ENCODE data around the gene POLR1E. TPM values are rescaled to one million over a fixed set of nuclear protein-coding genes. Genes with fewer than 3 reads are reported as not detected.

POLR1E gene
- polyA plus RNA-seq, 1 donor (not counting 4 experiments of a cell fraction or from before 2014, with no cell fraction given) = 44.4 TPM

DNA sequence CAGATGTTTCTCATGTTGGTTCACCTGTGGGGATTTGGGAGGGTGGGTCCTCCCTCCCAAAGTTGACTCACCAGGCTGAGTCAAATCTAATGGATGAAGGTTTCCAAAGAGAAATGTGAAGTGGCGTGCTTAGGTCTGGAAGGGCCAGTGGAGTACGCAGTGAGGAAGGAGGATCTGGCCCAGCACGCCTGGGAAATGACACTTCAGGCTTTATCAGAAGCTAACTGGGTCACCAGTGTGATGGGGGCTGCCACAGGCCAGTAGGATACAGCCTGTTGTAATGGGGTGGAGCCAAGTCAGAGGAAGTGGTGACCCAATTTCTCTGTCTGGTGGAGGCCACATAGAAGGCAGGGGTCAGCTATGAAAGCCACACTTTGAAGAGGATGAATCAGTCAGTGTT lies 18.0 kb downstream of the POLR1E start:
- Histone ChIP-seq H3K27me3 (ENCODE audit: control insufficient read depth, extremely low read depth, insufficient read depth, low read length) (no peaks in the 10 kb centered on the region), H3K9me3 (ENCODE audit: control insufficient read depth, low read depth, low read length) (no peaks in the 10 kb centered on the region), H3K36me3 (ENCODE audit: control insufficient read depth in 2 of 2, extremely low read depth in 1 of 2, insufficient read depth in 2 of 2, low read length in 2 of 2) (peaks cover 31 to 56% of the 10 kb centered on the region in 2 experiments), H4K20me1 (ENCODE audit: control insufficient read depth, extremely low read depth, insufficient read depth, low read length) (peaks cover 2% of the 10 kb centered on the region), H2AFZ (ENCODE audit: control insufficient read depth, low read length) (no peak overlapping the region), H3K27ac (ENCODE audit: control insufficient read depth, insufficient read depth, low read length) (no peak overlapping the region), H3K9ac (ENCODE audit: control insufficient read depth, extremely low read depth, insufficient read depth, low read length) (no peak overlapping the region), H3K79me2 (ENCODE audit: control insufficient read depth, insufficient read depth, low read length) (peaks cover 3% of the 10 kb centered on the region), H3K4me1 (ENCODE audit: control insufficient read depth, extremely low read depth, insufficient read depth, low read length) (no peaks in the 10 kb centered on the region), H3K9me1 (ENCODE audit: control insufficient read depth, extremely low read depth, insufficient read depth, low read length) (no peaks in the 10 kb centered on the region), H3K4me2 (ENCODE audit: control insufficient read depth, extremely low read depth, insufficient read depth, low read depth, low read length) (no peak overlapping the region), H3K4me3 (ENCODE audit: control insufficient read depth in 2 of 3, extremely low read depth in 1 of 3, insufficient read depth in 2 of 3, low read depth in 1 of 3, low read length in 3 of 3) (no peak overlapping the region)
- dilution Hi-C loops (cut with MboI; ENCODE audit: extremely low pct_ligation_motif_present, low sequenced_read_pairs) = no loop called here
- TF ChIP-seq, protein P1, sequence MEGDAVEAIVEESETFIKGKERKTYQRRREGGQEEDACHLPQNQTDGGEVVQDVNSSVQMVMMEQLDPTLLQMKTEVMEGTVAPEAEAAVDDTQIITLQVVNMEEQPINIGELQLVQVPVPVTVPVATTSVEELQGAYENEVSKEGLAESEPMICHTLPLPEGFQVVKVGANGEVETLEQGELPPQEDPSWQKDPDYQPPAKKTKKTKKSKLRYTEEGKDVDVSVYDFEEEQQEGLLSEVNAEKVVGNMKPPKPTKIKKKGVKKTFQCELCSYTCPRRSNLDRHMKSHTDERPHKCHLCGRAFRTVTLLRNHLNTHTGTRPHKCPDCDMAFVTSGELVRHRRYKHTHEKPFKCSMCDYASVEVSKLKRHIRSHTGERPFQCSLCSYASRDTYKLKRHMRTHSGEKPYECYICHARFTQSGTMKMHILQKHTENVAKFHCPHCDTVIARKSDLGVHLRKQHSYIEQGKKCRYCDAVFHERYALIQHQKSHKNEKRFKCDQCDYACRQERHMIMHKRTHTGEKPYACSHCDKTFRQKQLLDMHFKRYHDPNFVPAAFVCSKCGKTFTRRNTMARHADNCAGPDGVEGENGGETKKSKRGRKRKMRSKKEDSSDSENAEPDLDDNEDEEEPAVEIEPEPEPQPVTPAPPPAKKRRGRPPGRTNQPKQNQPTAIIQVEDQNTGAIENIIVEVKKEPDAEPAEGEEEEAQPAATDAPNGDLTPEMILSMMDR (optimal IDR thresholded peaks at IDR 0.05 in 1 of 3, IDR thresholded peaks at IDR 0.05 in 1 of 3, conservative IDR thresholded peaks at IDR 0.05 in 1 of 3; ENCODE audit: extremely low read depth in 1 of 3, insufficient read depth in 2 of 3, low read length in 3 of 3) = no peak
- no peak for TF ChIP-seq EZH2 (IDR thresholded peaks at IDR 0.05; ENCODE audit: low read length)
- no peak for DNase-seq (ENCODE audit: low read depth, low spot score)
- FAIRE-seq = no peak

DNA sequence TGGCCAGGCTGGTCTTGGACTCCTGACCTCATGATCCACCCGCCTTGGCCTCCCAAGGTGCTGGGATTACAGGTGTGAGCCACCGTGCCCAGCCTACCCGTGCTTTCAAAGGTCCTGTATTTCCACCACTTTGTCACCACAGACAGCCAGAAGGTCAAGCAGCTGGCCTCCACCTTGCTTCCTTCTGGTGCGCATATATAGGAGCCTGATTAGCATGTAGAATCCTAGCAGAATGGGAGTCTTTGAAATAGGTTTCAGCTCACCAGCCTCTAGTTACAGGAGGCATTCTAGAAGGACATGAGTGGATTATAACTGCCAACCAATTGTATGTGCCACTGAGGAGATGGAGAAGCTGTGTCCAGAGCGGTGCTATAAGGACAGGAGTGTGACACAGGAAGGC lies 18.9 kb downstream of the POLR1E start:
- peaks cover 31 to 52% of the 10 kb centered on the region in 2 experiments for H3K36me3 ChIP-seq (ENCODE audit: control insufficient read depth in 2 of 2, extremely low read depth in 1 of 2, insufficient read depth in 2 of 2, low read length in 2 of 2)
- no peak overlapping the region for H3K27ac ChIP-seq (ENCODE audit: control insufficient read depth, insufficient read depth, low read length)
- DNase-seq (ENCODE audit: low read depth, low spot score) = no peak
- no peak overlapping the region for H3K4me3 ChIP-seq (ENCODE audit: control insufficient read depth in 2 of 3, extremely low read depth in 1 of 3, insufficient read depth in 2 of 3, low read depth in 1 of 3, low read length in 3 of 3)
- no peak overlapping the region for H3K4me2 ChIP-seq (ENCODE audit: control insufficient read depth, extremely low read depth, insufficient read depth, low read depth, low read length)
- no peak for FAIRE-seq
- no peaks in the 10 kb centered on the region for H3K79me2 ChIP-seq (ENCODE audit: control insufficient read depth, insufficient read depth, low read length)
- peaks cover 2% of the 10 kb centered on the region for H4K20me1 ChIP-seq (ENCODE audit: control insufficient read depth, extremely low read depth, insufficient read depth, low read length)
- no peaks in the 10 kb centered on the region for H3K9me3 ChIP-seq (ENCODE audit: control insufficient read depth, low read depth, low read length)
- H3K9me1 ChIP-seq (ENCODE audit: control insufficient read depth, extremely low read depth, insufficient read depth, low read length) = no peaks in the 10 kb centered on the region
- TF ChIP-seq, protein P1 (optimal IDR thresholded peaks at IDR 0.05 in 1 of 3, IDR thresholded peaks at IDR 0.05 in 1 of 3, conservative IDR thresholded peaks at IDR 0.05 in 1 of 3; ENCODE audit: extremely low read depth in 1 of 3, insufficient read depth in 2 of 3, low read length in 3 of 3) = no peak
- TF ChIP-seq EZH2 (IDR thresholded peaks at IDR 0.05; ENCODE audit: low read length) = no peak
- H3K4me1 ChIP-seq (ENCODE audit: control insufficient read depth, extremely low read depth, insufficient read depth, low read length) = no peaks in the 10 kb centered on the region
- H3K9ac ChIP-seq (ENCODE audit: control insufficient read depth, extremely low read depth, insufficient read depth, low read length) = no peak overlapping the region
- dilution Hi-C loops (cut with MboI; ENCODE audit: extremely low pct_ligation_motif_present, low sequenced_read_pairs) = no loop called here
- H2AFZ ChIP-seq (ENCODE audit: control insufficient read depth, low read length) = no peak overlapping the region
- no peaks in the 10 kb centered on the region for H3K27me3 ChIP-seq (ENCODE audit: control insufficient read depth, extremely low read depth, insufficient read depth, low read length)

Data from keratinocyte (primary cell).